ENCODE data around the gene MUCL1.
"Not testable (repeated sequence)": the region's sequence is repeated elsewhere in the genome, so short reads cannot be mapped to it uniquely, and the experiment has no call there.

The MUCL1 gene, protein sequence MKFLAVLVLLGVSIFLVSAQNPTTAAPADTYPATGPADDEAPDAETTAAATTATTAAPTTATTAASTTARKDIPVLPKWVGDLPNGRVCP

DNA sequence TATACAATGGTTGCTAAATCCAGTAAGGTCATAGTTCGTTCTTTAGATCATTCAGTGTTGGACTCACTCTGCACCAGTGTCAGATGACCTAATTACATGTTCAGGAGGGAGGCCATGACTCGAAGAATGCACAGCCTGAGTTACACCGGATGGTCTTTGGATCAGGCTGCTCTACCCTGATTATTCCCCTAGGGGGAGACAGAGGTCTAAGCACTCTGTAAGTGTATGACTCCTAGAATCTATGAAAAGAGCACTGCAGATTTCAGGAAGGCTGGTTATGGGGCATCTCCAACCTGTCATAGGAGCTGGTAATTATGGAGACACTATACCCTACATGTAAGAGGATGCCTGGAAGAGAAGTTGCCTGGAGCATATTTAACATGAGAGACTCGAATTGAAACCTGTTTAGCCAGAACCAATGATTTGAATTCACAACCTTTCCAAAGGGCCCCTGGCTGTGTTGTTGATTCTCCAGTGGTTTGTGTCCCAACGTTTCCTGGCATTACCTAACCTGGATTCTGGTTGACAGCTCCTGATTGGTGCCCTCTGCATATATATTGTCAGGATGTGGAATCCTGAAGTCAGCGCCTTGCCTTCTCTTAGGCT, at the start of gene MUCL1:
TSS of gene MUCL1 (plus strand) at position 584 of the 606 bp plus-strand sequence. CDS start 67 bp downstream, outside the sequence.
- peak; percentile 3 to 6 for DNase-seq

DNA sequence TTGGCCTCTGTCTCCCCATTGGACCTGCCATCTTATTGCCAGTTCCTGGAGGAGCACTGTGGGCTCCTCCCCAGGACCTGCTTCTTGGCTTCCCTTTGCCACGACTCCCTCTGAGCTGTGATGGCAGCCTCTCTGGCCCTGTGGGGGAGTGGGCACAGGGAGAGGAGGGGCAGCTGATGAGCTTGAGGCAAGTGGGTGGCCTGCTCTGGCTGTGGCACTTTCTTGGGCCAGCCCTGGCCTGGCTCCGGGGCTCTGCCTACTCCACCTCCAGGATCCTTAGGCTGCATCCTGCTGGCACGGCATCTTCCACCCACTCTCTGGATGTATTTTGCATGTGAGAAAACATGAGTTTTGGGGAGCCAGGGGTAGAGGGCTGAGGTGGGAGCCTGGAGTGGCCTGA, 32.6 kb upstream of the MUCL1 start:
- no peak for DNase-seq

DNA sequence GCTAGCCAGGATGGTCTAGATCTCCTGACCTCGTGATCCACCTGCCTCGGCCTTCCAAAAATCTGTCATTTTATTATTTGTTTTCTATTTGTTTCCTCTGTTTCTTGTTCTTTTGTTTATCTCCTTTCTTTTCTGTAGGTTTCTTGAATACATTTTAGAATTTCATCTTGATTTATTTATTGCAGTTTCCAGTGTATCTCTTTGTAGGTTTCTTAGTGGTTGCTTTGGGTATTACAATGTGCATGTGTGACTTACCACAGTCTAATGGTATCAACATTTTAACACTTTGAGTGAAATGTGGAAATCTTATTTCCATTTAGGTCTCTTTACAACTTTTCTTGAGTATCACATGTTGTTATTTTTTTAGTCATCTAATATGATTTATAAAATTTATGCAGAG, 29.9 kb upstream of the MUCL1 start:
- DNase-seq: no peak

DNA sequence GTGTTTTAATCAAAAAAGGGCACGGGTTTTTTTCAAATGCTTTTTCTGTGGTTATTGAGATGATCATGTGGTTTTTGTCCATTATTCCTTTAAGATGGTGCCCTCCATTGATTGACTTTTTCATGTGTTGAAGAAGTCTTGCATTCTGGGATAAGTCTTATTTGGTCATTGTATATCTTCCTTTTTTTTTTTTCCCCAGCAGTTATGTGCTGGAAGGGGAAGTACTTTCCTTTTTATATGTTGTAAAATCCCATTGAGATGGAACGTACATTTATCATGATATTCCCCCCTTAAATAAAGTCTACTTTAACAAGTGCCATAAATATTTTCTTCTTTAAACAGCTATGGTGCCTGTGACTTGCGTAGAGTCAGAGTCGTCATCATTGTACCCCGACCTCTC, 24.8 kb upstream of the MUCL1 start:
- no peak for DNase-seq

DNA sequence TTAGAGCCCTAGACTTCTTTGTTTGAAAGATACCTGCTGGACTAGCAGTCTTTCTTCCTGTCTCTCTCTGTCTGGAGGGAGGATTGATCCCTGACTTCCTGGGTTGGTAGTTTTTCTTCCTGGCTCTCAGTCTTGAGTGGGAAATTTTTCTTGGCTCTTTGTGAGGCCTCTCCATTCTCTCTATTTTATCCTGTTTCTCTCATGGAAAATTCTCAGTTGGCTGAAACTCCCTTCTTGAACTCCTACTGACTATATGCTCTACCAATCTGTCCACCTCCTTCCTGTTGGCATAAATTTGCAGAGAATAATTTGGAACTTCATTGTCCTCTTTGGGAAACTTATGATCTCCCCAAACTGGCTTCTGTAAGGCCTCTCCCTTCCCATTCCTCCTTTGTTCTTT, 24.1 kb upstream of the MUCL1 start:
- no peak for DNase-seq

DNA sequence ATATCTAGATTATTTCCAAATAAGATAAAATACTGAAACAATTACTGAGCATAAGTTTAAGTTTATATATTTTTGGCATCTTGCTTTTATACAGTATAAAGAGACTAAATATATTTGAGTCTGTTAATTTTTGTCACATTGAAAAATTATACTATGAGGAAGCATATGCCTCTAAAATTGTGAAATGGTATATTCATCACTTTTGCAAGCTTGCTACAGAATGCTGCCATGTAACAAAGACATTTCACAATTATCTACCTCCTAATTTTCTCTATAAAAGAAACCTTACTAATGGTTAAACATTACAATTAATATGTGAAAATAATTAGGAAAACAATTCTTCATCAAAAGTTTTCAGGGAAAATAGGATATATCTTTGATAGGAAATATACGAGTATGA, 22.7 kb upstream of the MUCL1 start:
- no peak for DNase-seq

DNA sequence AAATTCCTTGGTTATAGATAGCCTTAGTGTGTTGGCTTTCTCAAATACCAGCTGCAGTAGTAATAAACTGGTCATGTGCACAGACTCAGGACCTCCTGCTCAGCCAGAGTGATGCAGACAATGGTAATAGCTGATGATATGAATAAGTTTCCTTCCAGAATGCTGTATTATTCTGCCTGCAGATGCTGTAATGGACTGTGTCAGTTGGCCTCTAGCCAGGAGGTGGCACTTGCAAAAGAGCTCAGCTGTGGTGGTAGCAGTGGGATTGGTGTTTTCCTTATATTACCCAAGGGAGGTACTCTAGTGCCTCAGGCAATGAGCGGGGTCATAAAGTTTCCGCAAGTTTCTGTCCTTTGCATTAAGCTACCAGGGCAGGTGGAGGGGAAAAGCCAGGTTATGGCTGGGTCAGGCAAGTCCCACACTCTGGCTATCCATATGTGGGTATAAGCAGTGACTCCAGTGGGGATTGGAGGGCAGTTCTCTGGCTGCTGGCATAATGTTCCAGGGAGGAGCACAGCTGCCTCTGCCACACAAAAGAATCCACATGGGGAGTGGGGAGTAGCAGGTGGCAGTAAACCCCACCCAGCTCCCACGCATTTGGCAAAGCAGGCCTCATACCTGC, 14.0 kb upstream of the MUCL1 start:
- no peak for DNase-seq

DNA sequence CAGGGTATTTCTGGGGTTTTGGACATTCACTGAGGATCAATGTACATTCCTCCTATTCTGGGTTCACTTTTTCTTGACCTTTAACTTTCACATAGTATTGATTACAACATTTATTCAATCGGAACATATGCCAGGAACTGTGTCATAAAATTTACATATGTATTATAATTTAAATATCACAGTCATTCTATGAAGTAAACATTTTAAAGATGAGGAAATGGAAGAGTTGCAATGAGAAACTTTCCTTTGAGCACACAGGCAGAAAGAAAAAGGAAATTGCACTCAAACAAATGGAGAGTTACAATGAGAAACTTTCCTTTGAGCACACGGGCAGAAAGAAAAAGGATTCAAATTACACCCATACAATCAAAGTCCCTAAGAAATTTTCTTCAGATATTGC, 3.1 kb downstream of the MUCL1 start:
- no peak for DNase-seq

DNA sequence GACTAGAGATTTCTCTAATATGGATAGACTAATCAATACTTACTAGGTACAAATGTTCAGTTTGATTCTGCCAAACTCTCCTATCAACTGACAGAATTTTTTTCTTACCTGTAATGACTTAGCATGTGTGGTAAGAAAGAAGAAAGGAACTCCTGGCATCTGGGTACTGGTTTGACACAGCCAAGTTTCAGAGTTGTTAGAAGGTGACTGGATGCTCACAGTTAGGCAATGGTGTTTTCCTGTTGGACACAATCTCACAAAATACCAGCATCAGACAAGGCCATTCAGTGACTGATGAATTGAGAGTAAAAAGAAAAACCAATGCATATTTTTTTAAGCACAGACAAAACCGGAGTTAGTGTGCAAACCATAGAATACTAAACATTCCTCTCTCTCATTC, 4.2 kb downstream of the MUCL1 start:
- DNase-seq: no peak

DNA sequence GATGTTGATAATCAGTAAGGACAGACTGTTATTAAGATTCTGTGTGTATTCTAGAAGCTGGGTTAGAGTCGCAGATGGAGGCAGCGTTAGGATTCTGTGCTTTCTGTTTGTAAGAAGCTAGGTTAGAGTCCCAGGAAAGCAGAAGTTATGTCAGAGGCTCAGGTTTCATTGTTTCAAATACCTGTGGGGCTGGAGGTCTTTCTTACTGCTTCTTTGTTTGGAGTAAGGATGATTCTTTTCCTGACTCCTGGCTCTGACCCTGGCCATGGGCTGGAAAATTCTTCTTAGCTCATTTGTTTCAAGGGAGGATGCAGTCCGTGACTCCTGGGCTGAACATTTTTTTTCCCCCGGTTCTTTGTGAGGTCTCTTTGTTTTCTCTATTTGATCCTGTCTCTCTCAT, 5.2 kb downstream of the MUCL1 start:
- DNase-seq: no peak

DNA sequence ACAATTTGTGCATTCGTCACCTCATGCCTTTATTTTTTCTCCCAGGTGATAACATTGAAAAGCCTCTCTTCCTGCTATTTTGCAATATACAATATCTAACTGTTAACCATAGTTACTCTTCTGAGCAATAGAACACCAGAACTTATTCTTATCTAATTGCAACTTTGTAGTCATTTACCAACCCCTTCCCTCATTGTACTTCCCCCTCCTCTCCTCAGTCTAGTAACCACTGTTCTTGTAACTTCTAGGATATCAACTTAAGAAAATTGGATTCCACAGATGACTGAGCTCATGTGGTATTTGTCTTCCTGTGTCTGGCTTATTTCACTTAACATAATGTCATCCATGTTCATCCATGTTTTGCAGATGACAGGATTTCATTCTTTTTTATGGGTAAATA, 7.6 kb downstream of the MUCL1 start:
- no peak for DNase-seq

DNA sequence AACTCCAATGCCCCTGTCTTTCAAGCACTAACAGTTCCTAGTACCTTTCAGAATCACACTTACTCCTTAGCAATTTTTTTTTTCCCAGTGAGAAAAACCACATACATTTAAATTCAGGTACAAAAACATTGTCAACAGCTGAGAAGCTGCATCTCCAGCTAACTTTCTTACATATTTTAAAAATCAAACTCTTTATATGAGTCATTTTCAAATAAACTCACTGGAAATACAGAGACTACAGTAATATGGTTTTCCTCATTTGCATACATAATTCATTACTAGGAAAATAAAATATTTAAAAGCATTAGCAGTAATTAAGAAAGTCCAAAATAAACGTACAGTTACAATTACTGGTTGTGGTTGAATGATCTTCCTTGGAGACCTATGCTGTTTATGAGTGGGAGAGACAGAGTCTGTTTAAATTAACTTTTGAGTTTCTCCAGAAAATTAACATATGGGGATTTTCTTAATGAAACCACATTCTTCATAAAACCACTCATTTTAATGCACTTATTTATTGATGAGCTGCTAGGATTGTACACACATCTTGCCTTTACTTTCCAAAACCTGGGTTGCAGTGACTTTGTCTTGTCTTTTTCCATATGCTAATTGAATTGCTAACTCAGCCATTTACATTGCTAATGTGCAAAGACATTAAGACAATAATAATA, 9.8 kb downstream of the MUCL1 start:
- no peak for DNase-seq

DNA sequence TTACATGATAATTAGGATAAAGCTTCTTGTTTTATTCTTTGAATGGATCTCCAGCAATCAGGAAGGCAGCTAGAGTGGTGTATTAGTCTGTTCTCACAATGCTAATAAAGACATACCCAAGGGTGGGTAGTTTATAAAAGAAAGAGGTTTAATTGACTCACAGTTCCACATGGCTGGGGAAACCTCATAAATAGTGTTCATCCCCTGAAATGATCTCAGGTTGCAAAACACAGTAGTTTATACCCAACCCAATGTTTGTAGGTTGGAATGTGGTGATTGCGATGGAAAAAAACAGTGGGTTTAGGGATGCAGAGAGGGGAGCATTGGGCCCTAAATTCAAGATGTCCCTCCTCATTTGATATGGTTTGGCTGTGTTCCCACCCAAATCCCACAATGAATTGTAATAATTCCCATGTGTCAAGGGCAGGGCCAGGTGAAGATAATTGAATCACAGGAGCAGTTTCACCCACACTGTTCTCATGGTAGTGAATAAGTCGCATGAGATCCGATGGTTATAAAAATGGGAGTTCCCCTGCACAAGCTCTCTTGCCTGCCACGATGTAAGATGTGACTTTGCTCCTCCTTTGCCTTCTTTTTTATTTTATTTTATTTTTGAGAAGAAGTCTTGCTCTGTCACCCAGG, 11.5 kb downstream of the MUCL1 start:
- no peak for DNase-seq

DNA sequence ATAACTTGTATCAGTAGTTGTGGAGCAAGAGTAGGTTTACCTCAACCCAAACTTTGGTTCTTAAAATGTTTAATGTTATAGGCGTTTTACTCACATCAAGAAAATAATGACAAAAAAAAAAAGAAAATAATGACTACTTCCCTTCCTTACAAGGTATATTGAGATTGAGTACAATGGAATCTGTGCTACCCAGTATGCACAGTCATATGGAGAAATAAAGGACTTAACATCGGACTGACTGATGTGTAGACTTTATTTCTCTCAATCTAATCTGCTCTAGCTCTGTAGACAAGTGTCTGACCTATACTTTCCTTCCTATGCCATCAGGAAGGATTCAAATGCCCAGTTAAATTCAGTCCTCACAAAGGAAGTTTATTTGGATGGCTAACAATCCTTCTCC, 14.4 kb downstream of the MUCL1 start:
- DNase-seq: no peak

DNA sequence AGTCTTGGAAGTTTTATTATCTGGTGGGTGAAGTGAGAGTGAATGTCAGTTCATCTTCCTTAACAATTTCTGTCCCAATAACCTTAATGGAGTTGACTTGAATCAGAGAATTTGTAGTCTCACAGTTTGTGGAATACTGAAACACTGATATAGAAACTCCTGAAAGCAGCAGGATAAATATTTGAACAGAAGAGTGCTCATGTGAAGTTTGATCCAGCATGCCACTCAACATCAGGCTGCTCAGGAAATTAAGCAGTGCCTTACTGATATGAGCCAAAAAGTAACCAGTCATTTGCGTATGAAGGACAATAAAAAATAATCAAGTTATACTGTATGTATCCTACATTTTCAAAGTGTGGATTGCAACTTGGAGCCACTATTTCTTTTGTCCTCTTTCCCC, 15.7 kb downstream of the MUCL1 start:
- no peak for DNase-seq

DNA sequence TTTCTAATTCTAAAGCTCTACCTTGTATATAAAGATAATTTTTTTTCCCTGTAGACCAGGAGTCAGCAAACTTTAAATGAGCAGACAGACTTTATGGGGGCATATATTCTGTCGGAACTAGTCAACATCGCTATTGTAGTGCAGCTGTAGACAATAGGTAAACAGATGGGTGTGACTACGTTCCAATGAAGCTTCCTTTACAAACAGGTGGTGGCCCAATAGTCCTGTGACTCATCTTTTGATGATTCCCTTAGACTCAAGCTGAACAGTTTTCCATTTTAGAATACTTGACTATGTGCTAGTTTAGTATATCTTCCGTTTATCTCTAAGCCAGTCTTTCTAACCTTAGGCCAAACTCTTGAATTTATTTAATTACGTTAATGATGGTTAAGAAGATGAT, 16.3 kb downstream of the MUCL1 start:
- no peak for DNase-seq

DNA sequence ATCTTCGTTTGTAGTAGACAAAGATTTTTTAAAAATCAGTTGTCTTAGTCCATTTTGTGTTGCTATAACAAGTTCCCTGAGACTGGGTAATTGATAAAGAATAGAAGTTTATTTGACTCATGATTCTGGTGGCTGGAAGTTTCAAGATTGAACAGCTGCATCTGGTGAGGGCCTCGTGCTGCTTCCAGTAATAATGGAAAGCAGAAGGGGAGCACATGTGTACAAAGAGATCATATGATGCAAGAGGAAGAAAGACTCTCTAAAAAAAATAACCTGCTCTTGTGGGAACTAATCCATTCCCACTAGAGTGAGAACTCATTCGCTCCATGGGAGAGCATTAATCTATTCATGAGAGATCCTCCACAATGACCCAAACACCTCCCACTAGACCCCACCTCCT, 24.8 kb downstream of the MUCL1 start:
- peak in 1 of 2 experiments; percentile 52 for DNase-seq

DNA sequence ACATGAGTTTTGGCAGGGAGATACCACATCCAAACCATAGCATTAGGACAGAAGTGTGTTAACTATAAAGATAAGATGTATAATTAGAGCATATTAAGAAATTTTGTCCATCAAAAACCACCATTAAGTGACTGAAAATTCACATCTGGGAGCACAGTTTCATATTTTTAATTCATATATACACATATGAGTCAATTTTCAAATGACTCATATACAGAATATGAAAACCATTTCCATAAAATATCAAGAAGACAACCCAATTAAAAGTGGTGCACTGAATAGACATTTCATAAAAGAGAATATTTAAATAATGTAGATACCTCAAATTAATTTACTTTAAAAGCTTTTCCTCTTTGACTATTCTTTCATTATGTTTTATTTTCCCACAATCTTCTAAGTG, 25.3 kb downstream of the MUCL1 start:
- no peak for DNase-seq

DNA sequence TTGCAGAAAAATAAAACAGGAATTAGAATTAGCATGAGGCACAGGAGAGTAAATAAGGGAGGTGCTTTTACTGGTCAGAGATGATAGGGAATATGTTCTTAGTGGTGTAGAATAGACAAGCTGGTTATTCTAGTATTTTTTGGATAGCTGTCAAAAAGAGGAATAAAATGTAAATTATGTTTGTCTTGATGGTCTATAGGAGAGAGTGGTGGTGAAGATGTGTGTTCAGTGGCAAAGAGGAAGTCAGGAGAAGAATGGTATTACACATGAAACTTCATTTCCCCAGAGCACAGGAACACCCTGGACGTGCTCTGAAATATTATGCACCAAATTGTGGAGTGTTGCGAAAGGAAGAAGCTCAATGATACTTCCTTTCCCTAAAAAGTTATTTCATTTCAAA, 27.8 kb downstream of the MUCL1 start:
- no peak for DNase-seq

DNA sequence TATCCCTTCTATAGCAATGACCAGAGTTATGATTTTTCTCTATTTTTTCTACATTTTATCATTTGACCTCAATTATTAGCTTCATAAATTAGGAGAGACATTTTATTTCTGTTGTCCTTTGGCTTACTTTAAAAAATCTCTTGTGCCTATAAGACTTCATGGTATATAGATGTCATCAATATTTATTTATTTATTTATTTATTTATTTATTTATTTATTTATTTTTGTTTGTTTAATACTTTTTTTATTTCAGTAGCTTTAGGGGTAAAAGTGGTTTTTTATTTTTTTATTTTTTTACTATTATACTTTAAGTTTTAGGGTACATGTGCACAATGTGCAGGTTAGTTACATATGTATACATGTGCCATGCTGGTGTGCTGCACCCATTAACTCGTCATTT, 28.3 kb downstream of the MUCL1 start:
- not testable (repeated sequence) for DNase-seq

DNA sequence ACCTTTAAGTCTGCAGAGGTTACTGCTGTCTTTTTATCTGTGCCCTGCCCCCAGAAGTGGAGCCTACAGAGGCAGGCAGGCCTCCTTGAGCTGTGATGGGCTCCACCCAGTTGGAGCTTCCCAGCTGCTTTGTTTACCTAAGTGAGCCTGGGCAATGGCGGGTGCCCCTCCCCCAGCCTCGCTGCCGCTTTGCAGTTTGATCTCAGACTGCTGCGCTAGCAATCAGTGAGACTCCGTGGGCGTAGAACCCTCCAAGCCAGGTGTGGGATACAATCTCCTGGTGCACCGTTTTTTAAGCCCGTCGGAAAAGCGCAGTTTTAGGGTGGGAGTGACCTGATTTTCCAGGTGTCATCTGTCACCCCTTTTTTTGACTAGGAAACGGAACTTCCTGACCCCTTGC, 34.1 kb downstream of the MUCL1 start:
- not testable (repeated sequence) for DNase-seq

DNA sequence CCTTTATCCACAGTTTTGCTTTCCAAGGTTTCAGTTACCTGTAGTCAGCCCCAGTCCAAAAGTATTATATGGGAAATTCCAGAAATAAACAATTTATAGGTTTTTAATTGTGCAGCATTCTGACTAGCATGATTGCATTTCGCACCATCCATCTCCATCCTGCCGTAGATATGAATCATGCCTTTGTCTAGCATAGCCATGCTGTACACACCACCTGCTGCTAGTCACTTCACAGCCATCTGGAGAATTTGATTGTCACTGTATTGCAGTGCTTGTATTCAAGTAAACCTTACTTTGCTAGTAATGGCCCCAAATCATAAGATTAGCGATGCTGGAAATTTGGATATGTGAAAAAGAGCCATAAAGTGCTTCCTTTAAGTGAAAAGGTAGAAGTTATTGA, 36.0 kb downstream of the MUCL1 start:
- DNase-seq: no peak

DNA sequence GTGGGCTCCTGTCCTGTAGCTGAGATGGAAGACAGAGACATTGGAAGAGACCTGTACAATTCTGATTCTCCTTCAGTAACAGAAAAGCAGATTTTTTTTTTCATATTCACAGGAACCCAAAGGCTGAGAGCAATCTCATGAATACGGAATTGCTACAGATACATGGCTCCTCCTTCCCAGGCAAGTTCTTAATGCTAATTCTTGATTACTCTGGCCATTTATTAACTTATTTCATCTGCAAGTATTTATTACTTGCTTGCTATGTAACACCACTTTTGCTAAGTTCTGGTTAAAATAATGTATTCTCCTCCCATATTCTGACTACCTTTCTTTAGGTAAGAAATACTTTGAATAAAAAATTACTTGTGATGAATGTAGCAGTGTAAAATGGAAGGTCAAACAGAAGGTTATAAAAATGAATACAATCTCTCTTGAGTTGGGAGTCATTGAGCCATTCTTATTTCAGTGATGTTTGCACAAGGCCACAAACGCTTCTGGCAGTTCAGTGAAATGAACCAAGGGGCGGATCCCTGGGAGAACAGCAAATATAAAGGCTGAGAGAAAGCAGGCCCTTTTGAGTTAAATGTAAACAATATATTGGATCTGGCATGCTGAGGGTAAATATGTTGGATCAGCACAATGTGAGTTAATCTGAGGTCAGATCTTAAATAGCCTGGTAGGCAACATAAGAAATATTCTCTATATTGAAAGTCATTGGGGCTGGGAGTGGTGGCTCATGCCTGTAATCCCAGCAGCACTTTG, 37.6 kb downstream of the MUCL1 start:
- peak in 1 of 2 experiments; percentile 61 for DNase-seq
